ENCODE results near the gene RIMS1. TPM values are rescaled to one million over a fixed set of nuclear protein-coding genes. Genes with fewer than 3 reads are reported as not detected.
A peak's percentile ranks its signal among the peaks of the same experiment; 100 is the strongest.

RIMS1 gene
- total and polyA plus RNA-seq, 12 donors = 0.06 to 9.2 (median 1.5) TPM; not detected in 2

DNA sequence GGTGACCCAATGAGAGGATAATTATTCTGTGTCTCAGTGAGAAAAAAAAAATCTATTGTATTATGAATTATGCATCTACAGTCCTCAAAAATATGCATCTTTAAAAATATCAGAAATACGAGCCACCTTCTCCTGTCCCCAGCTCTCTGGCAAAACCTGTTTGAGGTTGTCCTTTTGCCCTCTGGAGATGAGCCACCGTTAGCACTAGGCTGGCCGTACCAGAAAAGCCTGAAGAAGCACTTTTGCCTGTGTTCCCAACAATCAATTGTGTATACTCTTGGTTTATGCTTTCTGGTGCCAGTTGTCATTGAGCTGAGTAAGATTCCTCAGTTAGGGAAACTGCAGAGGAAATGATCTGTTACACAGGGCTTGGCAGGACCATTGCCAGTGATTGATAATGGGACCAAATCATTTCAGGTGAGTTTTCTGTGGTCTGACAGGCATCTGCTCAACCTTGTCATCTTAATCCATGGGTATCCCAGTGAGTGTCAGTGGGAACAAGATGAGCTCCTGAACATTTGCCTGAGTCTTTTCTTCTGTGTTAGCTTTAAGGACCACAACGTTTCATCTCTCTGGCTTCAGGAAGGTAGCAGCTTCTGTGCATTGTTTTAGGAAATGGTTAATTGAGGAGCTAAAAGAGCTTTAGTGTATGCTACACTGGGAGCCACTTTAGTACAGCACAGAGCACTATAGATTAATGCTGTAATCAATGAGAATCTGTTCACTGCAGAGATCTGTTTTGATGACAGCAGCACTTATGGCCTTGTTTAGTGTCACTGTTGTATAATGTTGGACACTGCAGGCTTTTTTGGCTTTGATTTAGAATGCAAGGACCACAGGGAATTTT, 330.1 kb downstream of the RIMS1 start:
- H3K27me3 ChIP-seq = no peaks in the 10 kb centered on the region
- WGBS, 4 donors = 48 to 60% (median 53%) methylated on average over 4 of the region's 4 CpGs
- intact Hi-C loops (cut with DNase I) = no loop called here
- H3K36me3 ChIP-seq (replicated peaks in 1 of 2) = no peaks in the 10 kb centered on the region
- DNase-seq = no peak
- no peaks in the 10 kb centered on the region for H3K4me1 ChIP-seq (replicated peaks in 1 of 2)
- no peak overlapping the region for H3K27ac ChIP-seq
- no peaks in the 10 kb centered on the region for H3K9me3 ChIP-seq (replicated peaks in 1 of 3)
- no peak overlapping the region for H3K4me3 ChIP-seq
- TF ChIP-seq, protein P1, sequence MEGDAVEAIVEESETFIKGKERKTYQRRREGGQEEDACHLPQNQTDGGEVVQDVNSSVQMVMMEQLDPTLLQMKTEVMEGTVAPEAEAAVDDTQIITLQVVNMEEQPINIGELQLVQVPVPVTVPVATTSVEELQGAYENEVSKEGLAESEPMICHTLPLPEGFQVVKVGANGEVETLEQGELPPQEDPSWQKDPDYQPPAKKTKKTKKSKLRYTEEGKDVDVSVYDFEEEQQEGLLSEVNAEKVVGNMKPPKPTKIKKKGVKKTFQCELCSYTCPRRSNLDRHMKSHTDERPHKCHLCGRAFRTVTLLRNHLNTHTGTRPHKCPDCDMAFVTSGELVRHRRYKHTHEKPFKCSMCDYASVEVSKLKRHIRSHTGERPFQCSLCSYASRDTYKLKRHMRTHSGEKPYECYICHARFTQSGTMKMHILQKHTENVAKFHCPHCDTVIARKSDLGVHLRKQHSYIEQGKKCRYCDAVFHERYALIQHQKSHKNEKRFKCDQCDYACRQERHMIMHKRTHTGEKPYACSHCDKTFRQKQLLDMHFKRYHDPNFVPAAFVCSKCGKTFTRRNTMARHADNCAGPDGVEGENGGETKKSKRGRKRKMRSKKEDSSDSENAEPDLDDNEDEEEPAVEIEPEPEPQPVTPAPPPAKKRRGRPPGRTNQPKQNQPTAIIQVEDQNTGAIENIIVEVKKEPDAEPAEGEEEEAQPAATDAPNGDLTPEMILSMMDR (IDR thresholded peaks at IDR 0.05) = no peak
- no peak for TF ChIP-seq POLR2A (IDR thresholded peaks at IDR 0.05)

DNA sequence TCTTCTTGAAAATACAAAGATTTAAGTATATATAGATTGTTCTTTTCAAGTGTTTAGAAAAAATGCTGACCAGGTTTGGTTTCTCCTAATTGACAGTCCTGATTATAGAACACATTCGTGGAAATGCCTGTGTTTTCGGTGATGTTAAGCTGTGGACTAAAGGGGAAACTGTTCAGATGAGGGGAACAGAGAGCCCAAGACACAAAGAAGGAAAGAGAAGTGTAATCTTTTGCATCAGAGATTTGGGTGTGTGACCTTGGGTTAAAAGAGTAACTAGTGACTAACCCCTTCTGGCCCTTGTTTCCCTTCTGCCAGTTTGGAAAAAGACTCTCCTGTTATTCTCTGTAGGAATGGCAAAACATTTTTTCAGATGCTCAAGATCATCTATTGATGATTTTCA, 331.3 kb downstream of the RIMS1 start:
- DNase-seq = no peak
- H3K9me3 ChIP-seq (replicated peaks in 1 of 3) = no peaks in the 10 kb centered on the region
- WGBS, 4 donors = 77 to 88% (median 80%) methylated on average over 2 of the region's 2 CpGs
- H3K4me3 ChIP-seq = no peak overlapping the region
- intact Hi-C loops (cut with DNase I) = no loop called here
- H3K27me3 ChIP-seq = no peaks in the 10 kb centered on the region
- TF ChIP-seq, protein P1 (IDR thresholded peaks at IDR 0.05) = no peak
- TF ChIP-seq POLR2A (IDR thresholded peaks at IDR 0.05) = no peak
- H3K4me1 ChIP-seq (replicated peaks in 1 of 2) = no peaks in the 10 kb centered on the region
- H3K36me3 ChIP-seq (replicated peaks in 1 of 2) = no peaks in the 10 kb centered on the region
- no peak overlapping the region for H3K27ac ChIP-seq

DNA sequence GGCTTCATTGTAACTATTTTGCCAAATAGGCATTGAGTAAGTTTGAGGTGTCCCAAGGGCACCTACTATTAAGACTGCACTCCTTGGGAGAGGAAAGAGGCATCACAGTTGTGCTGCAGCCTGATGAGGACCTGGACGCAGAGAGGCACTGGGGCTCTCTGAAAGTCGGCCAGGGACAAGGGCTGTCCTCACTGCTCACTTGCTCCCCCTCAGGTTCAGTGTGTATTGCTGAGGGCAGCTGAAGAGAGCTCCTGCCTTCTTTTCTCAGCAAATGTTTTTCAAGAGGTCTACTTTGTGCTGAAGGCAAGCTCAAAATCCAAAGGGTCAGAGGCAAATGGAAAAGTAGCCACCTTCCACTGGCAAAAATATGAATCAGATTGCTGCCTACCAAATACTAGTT, 331.8 kb downstream of the RIMS1 start:
- peak in 5 of 7 donors; percentile 1 to 67 (median 15) for DNase-seq

DNA sequence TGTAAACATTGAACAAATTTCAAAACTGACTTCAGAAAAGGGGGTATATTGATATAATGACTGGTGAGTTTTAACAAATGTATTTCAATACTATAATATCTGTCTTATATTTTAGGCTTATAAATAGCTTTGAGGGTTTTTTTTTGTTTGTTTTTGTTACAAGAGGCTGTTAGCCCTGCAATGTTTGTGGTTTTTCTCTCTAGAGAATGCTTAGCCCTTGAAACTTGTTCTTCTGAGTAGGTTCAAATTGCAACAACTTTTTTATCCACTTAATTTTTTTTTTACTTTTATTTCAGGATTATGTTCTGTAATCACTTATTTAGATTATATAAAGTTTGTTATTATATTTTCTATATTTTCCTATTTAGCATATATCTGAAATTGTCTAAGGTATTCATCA, 333.2 kb downstream of the RIMS1 start:
- H3K9me3 ChIP-seq (replicated peaks in 1 of 3) = no peaks in the 10 kb centered on the region
- no peak overlapping the region for H3K27ac ChIP-seq
- TF ChIP-seq, protein P1 (IDR thresholded peaks at IDR 0.05) = no peak
- no peak for TF ChIP-seq POLR2A (IDR thresholded peaks at IDR 0.05)
- no peaks in the 10 kb centered on the region for H3K36me3 ChIP-seq (replicated peaks in 1 of 2)
- H3K4me3 ChIP-seq = no peak overlapping the region
- H3K27me3 ChIP-seq = no peaks in the 10 kb centered on the region
- intact Hi-C loops (cut with DNase I) = no loop called here
- DNase-seq = no peak
- H3K4me1 ChIP-seq (replicated peaks in 1 of 2) = no peaks in the 10 kb centered on the region

More for the DNA sequence above, 331.8 kb downstream of the RIMS1 start:
- no peaks in the 10 kb centered on the region for H3K36me3 ChIP-seq (replicated peaks in 1 of 2)
- no peaks in the 10 kb centered on the region for H3K27me3 ChIP-seq
- TF ChIP-seq, protein P1 (IDR thresholded peaks at IDR 0.05) = peak in 2 of 6 experiments; percentile 10 to 23
- no peak for TF ChIP-seq POLR2A (IDR thresholded peaks at IDR 0.05)
- H3K4me1 ChIP-seq (replicated peaks in 1 of 2) = no peaks in the 10 kb centered on the region
- H3K4me3 ChIP-seq = no peak overlapping the region
- H3K27ac ChIP-seq = no peak overlapping the region
- no peaks in the 10 kb centered on the region for H3K9me3 ChIP-seq (replicated peaks in 1 of 3)
- 2 to 21% methylated on average over 2 of the region's 2 CpGs; no CpG with 5 or more reads in 2 of the 4 donors for WGBS, 4 donors
- intact Hi-C loops (cut with DNase I) = no loop called here

All from adrenal gland (tissue), 12 donors.